ENCODE data around the gene SMIM21.

Gene SMIM21

GRCh38 chr18:75421656-75422055 is 5.8 kb downstream of the SMIM21 start:
- no peak for DNase-seq

- no peak for DNase-seq
Measured at GRCh38 chr18:75418293-75419005, 9.1 kb downstream of the SMIM21 start.

GRCh38 chr18:75410611-75411010 is 16.9 kb downstream of the SMIM21 start:
- DNase-seq, result no peak

GRCh38 chr18:75409806-75410205 is 17.7 kb downstream of the SMIM21 start:
- DNase-seq, result no peak

GRCh38 chr18:75408554-75409506 is 18.7 kb downstream of the SMIM21 start:
- DNase-seq, result no peak

- DNase-seq, result no peak
Measured at GRCh38 chr18:75407468-75408437, 19.8 kb downstream of the SMIM21 start.

GRCh38 chr18:75406491-75407445 is 20.7 kb downstream of the SMIM21 start:
- DNase-seq, result no peak

GRCh38 chr18:75405351-75405750 is 22.2 kb downstream of the SMIM21 start:
- no peak for DNase-seq

GRCh38 chr18:75400366-75400765 is 27.1 kb downstream of the SMIM21 start:
- no peak for DNase-seq

GRCh38 chr18:75395137-75395536 is 32.4 kb downstream of the SMIM21 start:
- no peak for DNase-seq

GRCh38 chr18:75393721-75394120 is 33.8 kb downstream of the SMIM21 start:
- DNase-seq, result no peak

- no peak for DNase-seq
Measured at GRCh38 chr18:75392226-75392578, 35.3 kb downstream of the SMIM21 start.

- no peak for DNase-seq
Measured at GRCh38 chr18:75391279-75392225, 36.0 kb downstream of the SMIM21 start.

GRCh38 chr18:75390854-75391253 is 36.6 kb downstream of the SMIM21 start:
- DNase-seq, result no peak

- DNase-seq, result no peak
Measured at GRCh38 chr18:75384144-75384543, 43.4 kb downstream of the SMIM21 start.

GRCh38 chr18:75378376-75379315 is 48.9 kb downstream of the SMIM21 start:
- DNase-seq, result no peak

GRCh38 chr18:75377926-75378325 is 49.6 kb downstream of the SMIM21 start:
- DNase-seq, result no peak

GRCh38 chr18:75377258-75377657 is 50.2 kb downstream of the SMIM21 start:
- DNase-seq, result no peak

- no peak for DNase-seq
Measured at GRCh38 chr18:75376004-75376403, 51.5 kb downstream of the SMIM21 start.
